Esophagus muscularis mucosa (tissue), 4 donors: ENCODE results near the gene ST3GAL2. TPM values are rescaled to one million over a fixed set of nuclear protein-coding genes. Genes with fewer than 3 reads are reported as not detected.

Experiments used
- DNase-seq: peaks from one replicate; pipeline ENCODE4 v3.0.0-alpha.2; 2017; ENCODE audit errors: extremely low spot score
- H3K27ac ChIP-seq, 4 donors: fragments of 200-600 bp; sonication (generic); replicated peaks in 1 of 4; 1 replicate in 3 of 4; 2 replicates in 1 of 4; pipeline ENCODE4 v1.5.1; 2016 to 2019; ENCODE audit warnings: mild to moderate bottlenecking in 1 of 4
- H3K27me3 ChIP-seq, 4 donors: fragments of 200-600 bp; sonication (generic); one replicate each; pipeline versions ENCODE4 v1.5.1 to v1.6.0; 2016 to 2019
- H3K36me3 ChIP-seq, 4 donors: fragments of 200-600 bp; sonication (generic); one replicate each; pipeline ENCODE4 v1.5.1; 2016 to 2019
- H3K4me1 ChIP-seq, 4 donors: fragments of 200-600 bp; sonication (generic); one replicate each; pipeline ENCODE4 v1.5.1; 2016 to 2019
- H3K4me3 ChIP-seq, 4 donors: fragments of 200-600 bp; sonication (generic); 1 replicate in 2 of 4; 2 replicates in 2 of 4; pipeline ENCODE4 v1.5.1; 2016 to 2019; ENCODE audit warnings: mild to moderate bottlenecking in 4 of 4, moderate library complexity in 1 of 4
- H3K9me3 ChIP-seq, 4 donors: fragments of 200-600 bp; sonication (generic); 1 replicate in 3 of 4; 2 replicates in 1 of 4; pipeline ENCODE4 v1.5.1; 2016 to 2019
- EP300 ChIP-seq: sonication (generic); formaldehyde crosslinking; IDR thresholded peaks from one replicate; pipeline ENCODE4 v1.6.1; 2017; ENCODE audit warnings: antibody characterized with exemption
- POLR2A ChIP-seq: fragments of 450-650 bp; IDR thresholded peaks from one replicate; pipeline ENCODE4 v1.6.1; 2017; ENCODE audit warnings: antibody characterized with exemption, moderate library complexity, mild to moderate bottlenecking, low read depth
- POLR2AphosphoS5 ChIP-seq, 2 donors: sonication (generic); formaldehyde crosslinking; IDR thresholded peaks; one replicate each; pipeline ENCODE4 v1.6.1; 2017; ENCODE audit warnings: antibody characterized with exemption in 2 of 2
- WGBS: methylation state at CpG from one replicate; pipeline ENCODE4 v1.1.5; 2018; 5-methylcytosine and 5-hydroxymethylcytosine counted together
- intact Hi-C: fragments of 100-400 bp; cut with DNase I; formaldehyde crosslinking; loops from one replicate; pipeline ENCODE4 v1.15.1; 2023
- total RNA-seq, 4 donors: library from RNA; depleted of rRNA; stranded (reverse); fragments of >200 nt; gene quantifications; one replicate each; pipeline versions ENCODE4 v1.1.0 to v1.2.1, GENCODE V29; 2016
- TF ChIP-seq, protein P1 (sequence below), 3 experiments: fragments of 200-600 bp in 2 of 3; fragments of 450-650 bp in 1 of 3; sonication (generic) in 2 of 3; IDR thresholded peaks; one replicate each; pipeline ENCODE4 v1.5.1; 2017 to 2019; ENCODE audit warnings: antibody characterized with exemption in 3 of 3, mild to moderate bottlenecking in 2 of 3, moderate library complexity in 1 of 3

The ST3GAL2 gene
- total RNA-seq, 4 donors from 2014 or later: 18.6 to 34.9 (median 27.2) TPM

DNA sequence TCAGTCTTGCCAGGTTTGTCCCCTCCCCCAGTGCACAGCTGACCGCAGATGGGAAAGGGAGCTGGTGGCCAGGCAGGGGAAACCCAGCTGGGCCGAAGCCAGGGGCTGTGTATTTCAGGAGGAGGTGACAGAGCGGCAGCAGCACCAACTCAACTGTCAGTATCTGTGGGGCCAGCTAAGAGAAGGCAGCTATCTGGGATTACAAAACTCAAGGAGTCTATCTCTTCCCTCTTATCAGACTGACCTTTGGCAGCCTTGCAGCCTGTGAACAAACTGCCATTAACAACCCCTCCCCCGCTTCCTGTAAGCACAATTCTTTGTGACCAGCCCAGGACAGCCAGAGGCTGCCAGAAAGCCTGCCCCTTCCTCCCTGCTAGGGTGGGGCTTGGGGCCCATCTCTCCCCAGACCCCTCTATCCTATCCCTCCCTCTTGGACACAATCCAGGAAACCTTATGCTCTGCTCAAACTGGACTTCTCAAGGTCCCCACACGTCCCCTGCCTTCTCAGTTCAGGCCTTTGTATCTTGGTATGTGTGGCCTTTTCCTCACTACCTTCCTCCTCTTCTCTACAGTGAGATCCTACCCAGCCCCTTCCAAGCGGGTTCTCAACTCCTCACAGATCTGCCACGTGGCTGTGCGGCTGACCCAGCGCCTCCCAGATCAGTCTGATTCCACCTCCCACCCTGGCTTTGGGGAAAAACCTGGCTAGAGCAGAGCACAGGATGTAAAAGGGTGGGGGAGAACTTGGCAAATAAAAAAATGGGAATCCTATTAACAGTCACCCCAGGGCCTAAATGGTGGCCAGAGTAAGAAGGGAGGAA lies 10.5 kb downstream of the ST3GAL2 start:
- TF ChIP-seq, protein P1, sequence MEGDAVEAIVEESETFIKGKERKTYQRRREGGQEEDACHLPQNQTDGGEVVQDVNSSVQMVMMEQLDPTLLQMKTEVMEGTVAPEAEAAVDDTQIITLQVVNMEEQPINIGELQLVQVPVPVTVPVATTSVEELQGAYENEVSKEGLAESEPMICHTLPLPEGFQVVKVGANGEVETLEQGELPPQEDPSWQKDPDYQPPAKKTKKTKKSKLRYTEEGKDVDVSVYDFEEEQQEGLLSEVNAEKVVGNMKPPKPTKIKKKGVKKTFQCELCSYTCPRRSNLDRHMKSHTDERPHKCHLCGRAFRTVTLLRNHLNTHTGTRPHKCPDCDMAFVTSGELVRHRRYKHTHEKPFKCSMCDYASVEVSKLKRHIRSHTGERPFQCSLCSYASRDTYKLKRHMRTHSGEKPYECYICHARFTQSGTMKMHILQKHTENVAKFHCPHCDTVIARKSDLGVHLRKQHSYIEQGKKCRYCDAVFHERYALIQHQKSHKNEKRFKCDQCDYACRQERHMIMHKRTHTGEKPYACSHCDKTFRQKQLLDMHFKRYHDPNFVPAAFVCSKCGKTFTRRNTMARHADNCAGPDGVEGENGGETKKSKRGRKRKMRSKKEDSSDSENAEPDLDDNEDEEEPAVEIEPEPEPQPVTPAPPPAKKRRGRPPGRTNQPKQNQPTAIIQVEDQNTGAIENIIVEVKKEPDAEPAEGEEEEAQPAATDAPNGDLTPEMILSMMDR (IDR thresholded peaks at IDR 0.05): no peak
- TF ChIP-seq POLR2A (no peak), POLR2AphosphoS5 (IDR thresholded peaks at IDR 0.05) (peak; percentile 67 to 83)
- WGBS: 11% methylated on average over 9 of the region's 9 CpGs
- no peaks in the 10 kb centered on the region for H3K9me3 ChIP-seq
- H3K4me1 ChIP-seq: peaks cover 63 to 76% (median 69%) of the 10 kb centered on the region in 4 donors
- H3K36me3 ChIP-seq: peaks cover 0 to 7% (median 0%) of the 10 kb centered on the region in 4 donors
- intact Hi-C loops: no loop called here
- peak; percentile 96 for DNase-seq
- H3K4me3 ChIP-seq: no peak overlapping the region
- H3K27me3 ChIP-seq: no peaks in the 10 kb centered on the region
- H3K27ac ChIP-seq: peak overlapping the region; percentile 69 to 75 (median 74)

DNA sequence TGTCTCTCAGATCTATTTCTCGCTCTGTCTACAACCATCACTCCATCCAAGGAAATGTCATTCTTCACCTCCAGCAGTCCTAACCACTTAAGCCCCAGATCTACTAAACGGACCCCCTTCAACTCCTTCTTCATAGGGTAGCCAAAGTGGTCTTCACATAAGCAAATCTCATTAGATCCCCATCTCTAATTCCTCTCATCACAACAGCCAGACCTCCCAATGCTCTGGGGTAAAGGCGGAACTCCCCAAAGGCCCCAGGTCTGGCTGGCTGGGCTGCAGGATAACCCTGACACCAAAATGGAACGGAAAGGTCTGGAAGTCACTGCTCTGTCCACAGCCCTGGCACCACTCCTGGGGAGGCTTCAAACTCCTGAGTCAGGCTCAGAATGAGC lies 11.1 kb downstream of the ST3GAL2 start:
- no peak for DNase-seq
- TF ChIP-seq POLR2A (no peak), POLR2AphosphoS5 (IDR thresholded peaks at IDR 0.05) (no peak), EP300 (no peak)
- TF ChIP-seq, protein P1 (IDR thresholded peaks at IDR 0.05): no peak
- H3K27ac ChIP-seq: peak overlapping the region; percentile 69 to 75 (median 74)
- H3K4me3 ChIP-seq: no peak overlapping the region
- intact Hi-C loops: no loop called here
- WGBS: 57% methylated on average over 2 of the region's 4 CpGs
- peaks cover 0 to 7% (median 0%) of the 10 kb centered on the region in 4 donors for H3K36me3 ChIP-seq
- H3K4me1 ChIP-seq: peaks cover 57 to 76% (median 68%) of the 10 kb centered on the region in 4 donors
- no peaks in the 10 kb centered on the region for H3K9me3 ChIP-seq
- H3K27me3 ChIP-seq: no peaks in the 10 kb centered on the region

DNA sequence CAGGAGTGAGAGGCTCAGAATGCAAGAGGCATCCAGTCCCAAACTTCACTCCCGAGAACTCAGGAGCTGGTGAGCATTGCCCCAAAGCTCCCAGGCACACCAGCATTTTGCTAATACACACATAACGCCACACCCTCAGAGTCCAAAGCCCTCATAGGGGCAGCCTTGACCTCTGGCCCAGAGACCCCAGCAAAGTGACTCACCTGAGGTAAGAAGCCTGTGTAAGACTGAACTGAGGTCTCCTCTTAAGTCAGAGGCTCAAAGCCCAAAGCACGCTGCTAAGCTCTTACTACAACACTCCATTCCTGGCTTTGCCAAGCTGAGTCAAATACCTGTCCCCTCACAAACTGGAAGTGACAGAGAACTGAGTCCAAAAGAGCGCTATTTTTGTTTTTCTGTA lies 16.4 kb downstream of the ST3GAL2 start:
- peaks cover 0 to 7% (median 3%) of the 10 kb centered on the region in 4 donors for H3K36me3 ChIP-seq
- WGBS: 93% methylated on average over 4 of the region's 4 CpGs
- no peak overlapping the region for H3K27ac ChIP-seq
- DNase-seq: no peak
- H3K9me3 ChIP-seq: no peaks in the 10 kb centered on the region
- intact Hi-C loops: no loop called here
- TF ChIP-seq, protein P1 (IDR thresholded peaks at IDR 0.05): no peak
- no peak for TF ChIP-seq POLR2A
- TF ChIP-seq POLR2AphosphoS5 (IDR thresholded peaks at IDR 0.05): no peak
- TF ChIP-seq EP300: no peak
- no peak overlapping the region for H3K4me3 ChIP-seq
- peaks cover 46 to 69% (median 61%) of the 10 kb centered on the region in 4 donors for H3K4me1 ChIP-seq
- no peaks in the 10 kb centered on the region for H3K27me3 ChIP-seq

DNA sequence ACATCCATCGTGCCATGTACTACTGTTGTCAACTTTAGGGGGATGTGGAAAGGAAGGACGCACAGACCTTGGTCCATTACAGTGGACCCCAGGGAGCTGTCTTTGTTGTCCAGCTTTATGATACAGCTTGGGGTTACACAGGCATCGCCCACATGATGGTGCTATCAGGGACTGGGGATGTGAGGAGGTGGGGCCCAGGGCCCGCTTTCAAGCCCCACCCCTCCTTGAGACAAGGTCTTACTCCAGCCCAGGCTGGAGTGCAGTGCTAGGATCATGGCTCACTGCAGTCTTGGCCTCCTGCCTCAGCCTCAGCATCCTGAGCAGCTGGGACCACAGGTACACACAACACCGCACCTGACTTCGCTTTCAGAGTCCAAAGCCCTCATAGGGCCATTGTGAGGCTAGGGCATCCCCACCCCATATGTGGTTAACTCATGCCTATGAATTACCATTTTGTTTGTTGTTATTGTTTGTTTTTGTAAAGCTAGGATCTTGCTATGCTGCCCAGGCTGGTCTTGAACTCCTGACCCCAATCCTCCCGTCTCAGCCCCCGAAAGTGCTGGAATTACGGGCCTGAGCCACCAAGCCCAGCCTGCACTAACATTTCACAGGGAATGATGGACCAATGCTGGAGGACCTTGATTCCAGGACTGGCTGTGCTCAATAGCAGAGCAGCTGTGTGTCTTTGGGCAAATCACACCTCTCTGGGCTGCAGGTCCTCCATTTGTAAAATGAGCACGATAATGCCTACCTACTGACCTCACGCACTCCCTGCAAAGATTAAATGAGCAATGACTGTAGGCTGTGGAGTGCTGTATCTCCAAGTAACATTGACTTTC lies 17.2 kb downstream of the ST3GAL2 start:
- TF ChIP-seq POLR2AphosphoS5 (IDR thresholded peaks at IDR 0.05) (no peak), POLR2A (no peak), EP300 (no peak)
- TF ChIP-seq, protein P1 (IDR thresholded peaks at IDR 0.05): no peak
- no peak overlapping the region for H3K27ac ChIP-seq
- 94% methylated on average over 11 of the region's 11 CpGs for WGBS
- no peaks in the 10 kb centered on the region for H3K9me3 ChIP-seq
- no peaks in the 10 kb centered on the region for H3K27me3 ChIP-seq
- intact Hi-C loops: no loop called here
- peaks cover 47 to 65% (median 56%) of the 10 kb centered on the region in 4 donors for H3K4me1 ChIP-seq
- no peak overlapping the region for H3K4me3 ChIP-seq
- DNase-seq: no peak
- H3K36me3 ChIP-seq: peaks cover 0 to 7% (median 4%) of the 10 kb centered on the region in 4 donors
